Hepatocyte (in vitro differentiated cells): Measurements from ENCODE around the gene NR4A1. TPM values are rescaled to one million over a fixed set of nuclear protein-coding genes. Genes with fewer than 3 reads are reported as not detected.

ENCODE experiments used
- DNase-seq: peaks from one replicate; pipeline ENCODE4 v3.0.0-alpha.2; 2016; ENCODE audit warnings: low spot score
- H2AFZ ChIP-seq: fragments of 200-600 bp; sonication (generic); 2 replicates; pipeline ENCODE4 v1.6.0; 2016; ENCODE audit warnings: antibody characterized with exemption, mild to moderate bottlenecking
- H3K27ac ChIP-seq: fragments of 200-600 bp; sonication (generic); 2 replicates; pipeline ENCODE4 v1.5.1; 2016; ENCODE audit warnings: mild to moderate bottlenecking
- H3K27me3 ChIP-seq: fragments of 200-600 bp; sonication (generic); 2 replicates; pipeline ENCODE4 v1.6.1; 2016
- H3K36me3 ChIP-seq: fragments of 200-600 bp; sonication (generic); replicated peaks from 2 replicates; pipeline ENCODE4 v1.5.1; 2016; ENCODE audit warnings: low read depth; ENCODE audit not compliant: insufficient read depth
- H3K4me1 ChIP-seq: fragments of 200-600 bp; sonication (generic); 2 replicates; pipeline ENCODE4 v1.5.1; 2016; ENCODE audit warnings: mild to moderate bottlenecking, moderate library complexity; ENCODE audit not compliant: insufficient read depth
- H3K4me2 ChIP-seq: fragments of 200-600 bp; sonication (generic); 2 replicates; pipeline ENCODE4 v1.6.0; 2016
- H3K4me3 ChIP-seq: fragments of 200-600 bp; sonication (generic); 2 replicates; pipeline ENCODE4 v1.5.1; 2016; ENCODE audit warnings: mild to moderate bottlenecking
- H3K79me2 ChIP-seq: fragments of 200-600 bp; sonication (generic); 2 replicates; pipeline ENCODE4 v1.6.0; 2017; ENCODE audit warnings: mild to moderate bottlenecking
- H3K9me2 ChIP-seq: fragments of 200-600 bp; sonication (generic); replicated peaks from 2 replicates; pipeline ENCODE4 v1.6.0; 2017; ENCODE audit warnings: mild to moderate bottlenecking; ENCODE audit not compliant: insufficient read depth
- H3K9me3 ChIP-seq: fragments of 200-600 bp; sonication (generic); 2 replicates; pipeline ENCODE4 v1.5.1; 2016; ENCODE audit warnings: low read depth, mild to moderate bottlenecking
- H4K20me1 ChIP-seq: fragments of 200-600 bp; sonication (generic); 2 replicates; pipeline ENCODE4 v1.6.0; 2016; ENCODE audit warnings: mild to moderate bottlenecking; ENCODE audit not compliant: insufficient read depth, poor library complexity, severe bottlenecking
- EZH2 ChIP-seq: fragments of 200-600 bp; sonication (generic); IDR thresholded peaks from 2 replicates; pipeline ENCODE4 v1.6.1; 2016; ENCODE audit warnings: antibody characterized with exemption, mild to moderate bottlenecking, borderline replicate concordance
- EZH2phosphoT487 ChIP-seq: fragments of 200-600 bp; sonication (generic); IDR thresholded peaks from one replicate; pipeline ENCODE4 v1.6.1; 2018; ENCODE audit warnings: antibody characterized with exemption, mild to moderate bottlenecking, low read depth, moderate library complexity; ENCODE audit not compliant: unreplicated experiment, severe bottlenecking
- WGBS: methylation state at CpG from one replicate; pipeline ENCODE4 v1.1.6; 2016; ENCODE audit warnings: low lambda C conversion rate; ENCODE audit errors: missing lambda C conversion rate; 5-methylcytosine and 5-hydroxymethylcytosine counted together
- polyA plus RNA-seq: library from polyadenylated mRNA; unstranded; fragments of >200 nt; fragmentation: Nextera tagmentation; extraction: Ambion mirVana; gene quantifications from 2 replicates; pipeline ENCODE4 v1.2.1, GENCODE V29; 2016
- total RNA-seq: library from RNA; depleted of rRNA; stranded (reverse); fragments of >200 nt; gene quantifications from 2 replicates; pipeline ENCODE4 v1.2.3, GENCODE V29; 2014
- TF ChIP-seq, protein P1 (sequence below): fragments of 200-600 bp; sonication (generic); IDR thresholded peaks from 2 replicates; pipeline ENCODE4 v1.5.1; 2016; ENCODE audit warnings: antibody characterized with exemption, mild to moderate bottlenecking; ENCODE audit not compliant: poor library complexity

Gene NR4A1
- total and polyA plus RNA-seq, 2 experiments from 2014 or later: 39.2 to 131 TPM

DNA sequence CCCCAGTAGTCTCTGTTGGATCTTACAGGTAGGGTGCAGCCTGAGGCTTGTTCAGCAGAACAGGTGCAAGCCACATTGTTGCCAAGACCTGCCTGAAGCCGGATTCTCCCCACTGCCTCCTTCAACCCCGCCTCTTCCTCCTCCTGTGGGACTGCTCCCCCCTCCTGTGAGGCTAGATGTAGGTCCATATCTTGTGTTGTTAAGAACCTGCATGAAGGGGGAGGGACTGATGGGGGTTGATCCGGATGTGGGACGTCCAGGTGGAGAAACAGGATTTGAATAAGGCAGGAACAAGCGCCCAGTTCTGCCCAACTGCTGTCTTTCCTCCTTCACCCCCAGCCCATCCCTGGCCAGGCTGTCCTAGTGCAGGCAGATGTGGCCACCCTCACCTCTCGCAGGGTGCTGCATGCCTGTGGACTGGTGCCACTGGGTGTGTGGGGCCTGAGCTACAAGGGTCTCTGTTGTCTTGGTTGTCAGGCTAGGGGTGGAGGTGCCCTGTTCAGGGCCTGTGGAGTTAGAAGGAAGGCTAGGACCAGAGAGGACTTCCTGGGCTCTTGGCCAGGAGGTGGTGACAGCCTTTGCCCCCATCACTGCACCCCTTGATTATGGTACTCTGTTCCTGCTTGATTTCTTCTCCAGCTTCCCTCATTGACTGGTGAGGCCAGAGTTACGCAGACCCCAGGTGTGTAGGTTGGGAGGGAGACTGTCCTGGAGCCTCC lies 1.4 kb downstream of the NR4A1 start:
- Histone ChIP-seq H3K4me1 (peaks cover 8% of the 10 kb centered on the region), H3K4me2 (peak overlapping the region; percentile 81)
- WGBS: 71% methylated on average over 7 of the region's 7 CpGs

DNA sequence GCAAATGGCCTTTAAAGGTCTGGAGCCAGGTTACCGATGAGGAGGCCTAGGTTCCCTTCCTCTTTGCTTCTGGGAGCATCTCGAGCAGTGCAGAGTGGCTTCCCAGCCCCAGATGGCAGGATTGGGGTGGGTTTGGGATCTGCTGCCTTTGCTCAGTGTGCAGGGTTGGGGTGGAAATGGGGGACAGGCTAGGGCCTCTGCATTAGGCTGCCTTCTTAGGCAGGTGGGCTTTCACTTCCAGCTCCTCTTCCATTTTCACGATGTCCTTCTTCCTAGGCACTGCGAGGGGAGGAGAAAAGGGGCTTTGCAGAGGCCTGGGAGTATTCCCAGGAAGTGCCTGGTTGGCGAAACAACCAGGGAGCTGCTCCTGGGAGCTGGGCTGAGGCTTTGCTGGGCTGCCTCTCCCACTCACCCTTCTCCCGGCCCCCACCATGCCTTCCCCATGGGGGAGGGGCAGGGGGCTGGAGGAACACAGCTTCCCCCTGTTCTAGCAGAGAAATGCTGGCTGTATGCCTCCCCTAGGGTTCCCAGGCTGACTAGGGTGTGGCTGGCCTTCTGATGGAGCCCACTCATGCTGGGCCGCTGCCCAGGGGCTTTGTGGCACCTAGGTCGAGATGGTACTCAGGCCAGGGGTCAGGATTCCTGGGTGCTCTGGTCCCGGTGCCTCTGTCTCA lies 2.4 kb downstream of the NR4A1 start:
- TF ChIP-seq, protein P1, sequence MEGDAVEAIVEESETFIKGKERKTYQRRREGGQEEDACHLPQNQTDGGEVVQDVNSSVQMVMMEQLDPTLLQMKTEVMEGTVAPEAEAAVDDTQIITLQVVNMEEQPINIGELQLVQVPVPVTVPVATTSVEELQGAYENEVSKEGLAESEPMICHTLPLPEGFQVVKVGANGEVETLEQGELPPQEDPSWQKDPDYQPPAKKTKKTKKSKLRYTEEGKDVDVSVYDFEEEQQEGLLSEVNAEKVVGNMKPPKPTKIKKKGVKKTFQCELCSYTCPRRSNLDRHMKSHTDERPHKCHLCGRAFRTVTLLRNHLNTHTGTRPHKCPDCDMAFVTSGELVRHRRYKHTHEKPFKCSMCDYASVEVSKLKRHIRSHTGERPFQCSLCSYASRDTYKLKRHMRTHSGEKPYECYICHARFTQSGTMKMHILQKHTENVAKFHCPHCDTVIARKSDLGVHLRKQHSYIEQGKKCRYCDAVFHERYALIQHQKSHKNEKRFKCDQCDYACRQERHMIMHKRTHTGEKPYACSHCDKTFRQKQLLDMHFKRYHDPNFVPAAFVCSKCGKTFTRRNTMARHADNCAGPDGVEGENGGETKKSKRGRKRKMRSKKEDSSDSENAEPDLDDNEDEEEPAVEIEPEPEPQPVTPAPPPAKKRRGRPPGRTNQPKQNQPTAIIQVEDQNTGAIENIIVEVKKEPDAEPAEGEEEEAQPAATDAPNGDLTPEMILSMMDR: no peak
- TF ChIP-seq EZH2 (no peak), EZH2phosphoT487 (no peak)
- Histone ChIP-seq H3K9me3 (no peaks in the 10 kb centered on the region), H3K27me3 (no peaks in the 10 kb centered on the region), H3K9me2 (no peaks in the 10 kb centered on the region), H2AFZ (no peak overlapping the region), H3K27ac (no peak overlapping the region), H3K79me2 (no peaks in the 10 kb centered on the region), H3K36me3 (no peaks in the 10 kb centered on the region), H4K20me1 (peaks cover 7% of the 10 kb centered on the region), H3K4me2 (peak overlapping the region; percentile 20), H3K4me1 (peaks cover 8% of the 10 kb centered on the region), H3K4me3 (no peak overlapping the region)
- peak; percentile 39 for DNase-seq
- WGBS: 95% methylated on average over 9 of the region's 9 CpGs

More for the DNA sequence above, 1.4 kb downstream of the NR4A1 start:
- H4K20me1 ChIP-seq: peaks cover 7% of the 10 kb centered on the region
- DNase-seq: peak; percentile 21
- no peaks in the 10 kb centered on the region for H3K79me2 ChIP-seq
- peak overlapping the region; percentile 88 for H3K27ac ChIP-seq
- no peak overlapping the region for H3K4me3 ChIP-seq
- no peaks in the 10 kb centered on the region for H3K9me2 ChIP-seq
- H2AFZ ChIP-seq: no peak overlapping the region
- no peaks in the 10 kb centered on the region for H3K27me3 ChIP-seq
- no peaks in the 10 kb centered on the region for H3K9me3 ChIP-seq
- H3K36me3 ChIP-seq: no peaks in the 10 kb centered on the region
- TF ChIP-seq EZH2phosphoT487 (no peak), EZH2 (no peak)
- TF ChIP-seq, protein P1: no peak

DNA sequence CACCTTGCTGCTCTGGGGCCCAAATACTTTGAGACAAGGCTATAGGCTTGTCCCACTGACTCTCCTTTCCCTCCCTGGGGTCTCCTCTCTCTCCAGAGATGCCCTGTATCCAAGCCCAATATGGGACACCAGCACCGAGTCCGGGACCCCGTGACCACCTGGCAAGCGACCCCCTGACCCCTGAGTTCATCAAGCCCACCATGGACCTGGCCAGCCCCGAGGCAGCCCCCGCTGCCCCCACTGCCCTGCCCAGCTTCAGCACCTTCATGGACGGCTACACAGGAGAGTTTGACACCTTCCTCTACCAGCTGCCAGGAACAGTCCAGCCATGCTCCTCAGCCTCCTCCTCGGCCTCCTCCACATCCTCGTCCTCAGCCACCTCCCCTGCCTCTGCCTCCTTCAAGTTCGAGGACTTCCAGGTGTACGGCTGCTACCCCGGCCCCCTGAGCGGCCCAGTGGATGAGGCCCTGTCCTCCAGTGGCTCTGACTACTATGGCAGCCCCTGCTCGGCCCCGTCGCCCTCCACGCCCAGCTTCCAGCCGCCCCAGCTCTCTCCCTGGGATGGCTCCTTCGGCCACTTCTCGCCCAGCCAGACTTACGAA lies 3.1 kb downstream of the NR4A1 start:
- DNase-seq: peak; percentile 17
- H3K4me2 ChIP-seq: no peak overlapping the region
- 97% methylated on average over 13 of the region's 21 CpGs for WGBS

More for the DNA sequence above, 3.1 kb downstream of the NR4A1 start:
- no peaks in the 10 kb centered on the region for H3K9me3 ChIP-seq
- H3K27ac ChIP-seq: no peak overlapping the region
- H3K79me2 ChIP-seq: no peaks in the 10 kb centered on the region
- H3K9me2 ChIP-seq: no peaks in the 10 kb centered on the region
- H3K4me1 ChIP-seq: peaks cover 8% of the 10 kb centered on the region
- H4K20me1 ChIP-seq: peaks cover 7% of the 10 kb centered on the region
- H3K4me3 ChIP-seq: no peak overlapping the region
- no peaks in the 10 kb centered on the region for H3K36me3 ChIP-seq
- H3K27me3 ChIP-seq: no peaks in the 10 kb centered on the region
- no peak overlapping the region for H2AFZ ChIP-seq
- TF ChIP-seq EZH2phosphoT487 (no peak), EZH2 (no peak)
- TF ChIP-seq, protein P1: no peak
